NCI-H2171 treated with DMSO at 0.1 percent for 48 hours (cell line): ENCODE results near the gene P3H4.

ENCODE experiments used
- DNase-seq: peaks from one replicate; lab custom pipeline; 2025; lab: John Stamatoyannopoulos, UW

Gene P3H4

DNA sequence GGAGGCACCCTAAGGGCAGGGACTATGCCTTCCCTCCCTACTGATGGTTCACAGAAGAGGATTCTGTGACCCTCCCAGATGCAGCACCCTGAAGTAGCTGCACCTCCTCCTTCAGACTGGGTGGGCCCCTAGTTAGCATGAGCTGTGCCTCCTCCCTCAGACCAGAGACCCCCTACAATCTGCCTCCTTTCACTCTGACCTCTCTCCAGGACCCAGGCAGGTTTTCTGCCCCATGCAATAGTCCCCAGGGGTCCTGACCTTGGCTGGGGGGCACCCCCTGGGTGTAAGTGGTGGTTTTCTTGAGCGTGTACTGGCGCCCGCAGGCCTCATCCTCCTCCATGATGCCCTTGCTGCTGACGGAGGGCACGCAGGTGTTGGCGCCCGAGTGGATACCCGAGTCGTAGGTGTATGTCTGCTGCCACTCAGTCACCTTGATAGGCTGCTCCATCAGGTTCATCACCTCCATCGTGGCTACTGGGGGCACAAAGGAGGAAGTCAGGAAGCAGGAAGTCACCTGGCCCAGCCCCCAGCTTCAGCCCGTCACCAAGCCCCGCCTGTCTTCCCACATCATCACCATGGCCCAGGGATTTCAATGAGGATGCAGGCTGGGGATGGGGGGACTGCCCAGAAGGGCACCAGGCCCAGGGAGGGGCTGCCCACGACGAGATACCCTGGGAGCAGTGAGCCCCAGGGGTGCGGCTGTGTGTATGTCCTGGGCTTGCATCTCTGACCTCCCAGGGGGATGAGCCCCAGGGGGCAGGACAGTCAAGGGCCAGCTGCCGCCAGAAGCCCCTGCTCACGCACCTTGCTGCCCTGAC lies 40.2 kb downstream of the P3H4 start:
- DNase-seq, result no peak

DNA sequence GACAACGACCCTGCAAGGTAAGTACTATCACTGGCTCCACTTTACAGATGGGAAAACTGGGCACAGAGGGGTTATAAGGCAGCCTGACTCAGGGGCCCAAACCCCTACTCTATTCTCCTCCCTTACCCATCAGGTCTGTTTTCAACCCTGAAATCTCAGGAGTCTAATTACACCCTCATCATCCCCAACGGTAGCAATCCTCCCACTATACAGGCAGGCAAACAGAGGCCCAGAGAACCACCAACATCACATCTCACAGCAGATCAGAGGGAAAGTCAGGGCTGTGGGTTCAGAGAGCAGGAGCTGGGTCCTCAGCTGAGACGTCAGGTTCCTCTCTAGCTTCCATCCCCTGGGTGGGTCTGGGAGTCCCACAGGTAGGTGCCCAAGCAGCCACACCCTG lies 41.8 kb downstream of the P3H4 start:
- no peak for DNase-seq

DNA sequence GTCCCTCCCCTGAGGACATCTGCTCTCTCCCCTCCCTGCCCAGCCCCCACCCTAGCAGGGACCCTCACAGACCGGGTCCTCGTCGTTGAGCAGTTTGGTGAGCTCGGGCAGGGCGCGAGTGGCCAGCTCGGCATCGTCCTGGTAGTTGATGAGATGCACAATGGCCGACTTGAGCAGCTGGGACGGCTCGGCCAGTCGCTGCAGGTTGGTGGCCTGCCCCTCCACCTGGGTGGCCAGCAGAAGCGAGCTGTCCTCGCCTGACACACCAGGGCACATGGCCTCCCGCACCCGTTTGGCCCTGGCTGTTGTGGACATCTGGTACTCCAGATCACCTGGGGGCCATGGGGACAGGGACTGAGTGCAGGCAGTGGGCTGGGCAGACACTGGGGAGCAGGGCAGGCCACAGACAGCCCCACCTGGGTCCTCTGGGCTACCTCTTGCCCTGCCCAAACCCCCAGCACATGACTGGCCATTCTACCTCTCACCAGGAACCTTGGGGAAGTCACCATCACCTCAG lies 42.3 kb downstream of the P3H4 start:
- DNase-seq, result no peak

DNA sequence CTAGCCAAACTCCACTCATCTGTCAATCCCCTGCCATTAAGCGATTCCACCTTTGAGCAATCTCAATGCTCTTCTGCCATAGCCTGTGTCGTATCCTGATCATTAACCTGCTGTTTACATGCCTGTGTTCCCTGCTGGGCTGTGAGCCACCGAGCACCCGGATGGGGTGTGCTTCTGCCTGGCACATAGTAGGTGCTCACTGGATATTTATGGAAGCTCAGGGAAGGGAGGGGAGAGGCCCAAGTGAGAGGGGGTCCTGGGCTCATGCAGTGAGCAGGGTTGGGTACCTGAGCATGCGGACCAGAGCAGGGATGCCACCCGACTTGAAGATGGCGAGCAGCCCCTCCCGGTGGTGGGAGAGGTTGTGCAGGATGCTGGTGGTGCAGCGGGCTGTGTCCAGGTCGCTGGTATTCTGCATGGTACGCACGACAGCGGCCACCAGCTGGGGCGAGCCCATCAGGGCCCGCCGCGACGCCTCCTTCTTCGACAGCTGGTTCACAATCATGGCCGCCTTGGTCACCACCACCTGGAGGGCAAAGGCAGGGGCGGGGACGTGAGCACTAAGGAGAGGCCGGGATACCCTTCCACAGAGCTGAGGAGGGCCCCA lies 43.0 kb downstream of the P3H4 start:
- no peak for DNase-seq

DNA sequence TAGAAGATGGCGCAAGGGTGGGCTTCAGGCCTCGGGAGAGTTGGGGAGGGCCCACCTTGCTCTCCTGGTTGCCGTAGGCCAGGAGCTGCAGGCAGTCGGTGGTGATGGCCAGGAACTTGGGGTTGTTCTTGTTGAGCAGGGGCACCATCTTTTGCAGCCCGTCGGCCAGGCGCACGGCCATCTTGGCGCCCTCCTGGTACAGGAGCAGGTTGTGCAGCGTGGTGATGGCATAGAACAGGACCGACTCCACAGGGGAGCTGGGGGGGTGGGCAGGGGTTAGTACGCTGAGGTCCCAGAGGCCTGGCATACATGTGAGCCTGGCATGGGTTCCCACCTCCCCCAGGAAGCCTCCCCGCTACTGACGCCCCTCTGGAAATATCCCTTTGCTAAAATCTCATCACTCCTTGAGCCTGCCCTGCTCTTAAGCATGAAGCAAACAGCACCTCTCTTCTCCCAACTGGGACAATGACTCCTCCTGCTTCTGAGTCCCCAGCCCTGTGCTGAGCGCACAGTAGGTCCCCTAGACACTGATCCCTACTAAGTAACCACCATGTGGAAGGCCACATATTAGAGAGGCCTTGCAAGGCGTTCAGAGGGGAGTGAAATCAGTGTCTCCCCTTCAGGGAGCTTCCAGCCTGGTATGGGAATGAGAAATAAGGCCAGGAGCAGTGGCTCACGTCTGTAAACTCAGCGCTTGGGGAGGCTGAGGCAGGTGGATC lies 44.3 kb downstream of the P3H4 start:
- no peak for DNase-seq

DNA sequence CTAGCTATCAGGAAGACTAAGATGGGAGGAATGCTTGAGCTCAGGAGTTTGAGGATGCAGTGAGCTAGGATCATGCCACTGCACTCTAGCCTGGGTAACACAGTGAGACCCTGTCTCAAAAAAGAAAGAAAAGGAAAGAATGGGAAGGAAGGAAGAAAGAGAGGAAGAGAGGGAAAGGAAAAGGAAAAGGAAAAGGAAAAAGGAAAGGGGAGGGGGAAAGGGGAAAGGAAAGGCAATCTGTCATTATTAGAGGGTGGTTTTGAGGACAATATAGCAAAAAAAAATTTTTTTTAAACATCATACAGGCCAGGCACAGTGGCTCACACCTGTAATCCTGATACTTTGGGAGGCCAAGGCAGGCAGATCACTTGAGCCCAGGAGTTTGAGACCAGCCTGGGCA lies 45.6 kb downstream of the P3H4 start:
- no peak for DNase-seq

DNA sequence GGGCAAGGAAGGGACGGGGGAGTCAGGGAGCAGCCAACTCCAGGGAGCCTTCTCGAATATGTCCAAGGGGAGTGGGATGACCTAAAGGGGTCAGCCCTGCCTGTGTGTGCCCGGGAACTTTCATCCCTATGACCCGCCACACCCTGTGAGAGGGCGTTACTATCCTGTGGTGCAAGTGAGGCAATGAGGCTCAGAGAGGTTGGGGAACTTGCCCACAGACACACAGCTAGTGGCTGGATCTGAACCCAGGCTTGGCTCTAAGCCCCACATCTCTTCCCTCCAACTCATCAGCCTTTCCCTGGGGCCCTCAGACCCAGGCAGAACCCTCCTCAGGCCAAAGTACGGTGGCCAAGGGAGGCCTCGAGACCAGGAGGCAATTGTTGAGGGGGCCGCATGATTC lies 48.4 kb downstream of the P3H4 start:
- no peak for DNase-seq

DNA sequence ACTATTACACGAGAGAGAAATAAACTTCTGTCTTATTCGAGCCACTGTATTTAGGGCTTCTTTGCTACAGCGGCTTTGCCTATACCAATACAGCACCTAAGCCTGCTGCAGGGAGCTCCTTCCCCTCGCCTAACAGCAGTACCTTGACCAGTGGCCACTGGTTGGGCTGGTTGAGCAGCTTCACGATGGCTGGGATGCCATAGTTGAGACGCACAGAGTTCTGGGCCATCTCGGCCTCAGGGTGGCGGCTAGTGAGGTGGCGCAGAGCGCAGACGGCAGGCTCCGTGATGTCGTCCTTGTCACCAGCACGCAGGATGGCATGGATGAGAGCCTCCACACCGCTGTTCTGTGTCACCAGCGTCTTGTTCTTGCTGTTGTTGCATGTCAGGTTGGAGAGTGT lies 48.9 kb downstream of the P3H4 start:
- DNase-seq, result no peak

DNA sequence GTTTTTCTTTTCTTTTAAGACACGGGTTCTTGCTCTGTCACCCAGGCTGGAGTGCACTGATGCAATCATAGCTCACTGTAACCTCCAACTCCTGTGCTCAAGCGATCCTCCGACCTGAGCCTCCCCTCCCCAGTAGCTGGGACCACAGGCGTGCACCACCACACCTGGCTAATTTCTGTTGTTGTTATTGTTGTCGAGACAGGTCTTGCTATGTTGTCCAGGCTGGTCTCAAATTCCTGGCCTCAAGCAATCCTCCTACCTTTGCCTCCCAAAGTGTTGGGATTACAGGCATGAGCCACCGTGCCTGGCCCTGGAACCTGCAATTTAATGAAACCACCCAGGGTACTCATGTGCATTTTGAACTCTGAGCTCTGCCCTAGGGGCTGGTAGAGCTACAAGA lies 49.4 kb downstream of the P3H4 start:
- no peak for DNase-seq

DNA sequence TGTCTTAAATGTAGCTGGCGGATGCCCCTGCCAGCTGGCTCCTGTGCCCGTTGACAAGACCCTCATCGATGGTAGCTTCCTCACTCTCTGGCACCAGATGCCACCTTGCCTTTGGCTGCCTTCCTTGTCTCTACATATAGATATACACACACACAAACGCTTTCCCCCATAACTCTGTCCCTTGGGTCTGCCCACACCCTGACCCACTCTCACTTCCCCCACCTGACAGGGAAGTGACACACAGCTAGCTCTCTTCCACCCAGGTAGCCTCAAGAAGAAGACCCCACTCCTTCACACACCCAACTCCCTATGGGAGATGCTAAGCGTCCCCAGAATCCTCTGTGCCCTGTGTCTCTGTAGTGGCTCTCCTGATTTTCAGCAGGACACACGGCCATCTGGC lies 50.9 kb downstream of the P3H4 start:
- no peak for DNase-seq

DNA sequence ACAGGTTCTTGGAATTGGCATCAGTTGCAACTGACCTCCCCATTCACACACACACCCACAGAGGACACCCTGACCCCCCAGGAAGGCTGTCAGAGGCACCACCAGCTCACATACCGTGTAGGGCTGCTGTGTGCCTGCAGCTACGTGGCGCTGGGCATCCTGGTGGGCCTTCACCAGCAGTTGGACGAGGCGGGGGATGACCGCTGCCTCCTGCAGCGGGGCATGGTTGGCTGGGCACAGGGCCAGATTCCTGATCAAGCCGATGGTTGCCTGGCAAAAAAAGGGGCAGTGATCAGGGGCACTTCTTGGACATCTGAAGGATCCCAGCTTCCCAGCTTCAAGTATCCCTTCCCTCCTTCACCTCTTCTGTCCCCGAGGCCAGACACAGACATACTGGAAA lies 53.1 kb downstream of the P3H4 start:
- no peak for DNase-seq

DNA sequence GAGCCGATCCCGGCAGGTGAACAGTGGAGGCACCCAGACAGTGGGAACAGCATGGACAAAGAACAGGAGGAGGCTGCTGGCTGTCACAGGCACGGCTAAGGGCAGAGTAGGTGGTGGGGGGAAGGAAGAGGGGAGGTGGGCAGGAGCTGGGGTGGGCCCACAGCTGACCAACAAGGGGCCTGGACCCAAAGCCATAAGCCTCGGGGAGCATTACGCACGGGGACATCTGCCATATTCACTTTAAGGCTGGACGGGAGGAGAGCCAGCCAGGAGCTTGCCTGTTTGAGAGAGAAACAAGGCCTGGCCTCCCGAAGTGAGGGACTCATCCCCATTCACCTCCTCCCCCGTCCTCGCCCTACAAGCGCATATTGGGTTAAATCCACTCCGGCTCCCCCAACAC lies 57.7 kb downstream of the P3H4 start:
- DNase-seq, result no peak
